ENCODE measurements around the gene SIRT1.

DNA sequence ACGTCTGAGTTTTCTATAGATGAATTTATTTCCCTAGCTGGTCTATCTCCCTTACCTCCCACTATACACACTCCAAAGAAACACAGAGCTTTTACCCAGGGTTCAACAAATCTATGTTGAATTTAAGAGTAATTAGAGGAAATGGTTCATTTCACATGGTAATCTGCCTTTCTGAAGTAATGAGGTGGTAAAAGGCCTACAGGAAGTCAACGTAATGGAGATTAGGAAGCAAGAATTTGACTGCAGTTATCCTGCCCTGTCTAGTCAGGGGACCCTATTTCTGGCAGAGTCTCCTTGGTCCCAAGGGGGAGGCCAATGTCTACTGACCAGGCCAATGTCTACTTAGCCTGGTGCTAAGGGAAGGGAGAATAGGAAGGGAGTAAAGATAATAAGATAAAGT is 21.4 kb upstream of the SIRT1 start:
- TF ChIP-seq GATA2 (IDR thresholded peaks at IDR 0.05; ENCODE audit: low read depth, low read length) (no peak), GATA3 (IDR thresholded peaks at IDR 0.05; ENCODE audit: low read depth, low read length) (no peak)
